Breast epithelium (tissue), 4 donors: ENCODE measurements around the gene HCN4. TPM values are rescaled to one million over a fixed set of nuclear protein-coding genes. Genes with fewer than 3 reads are reported as not detected.
A peak's percentile ranks its signal among the peaks of the same experiment; 100 is the strongest.

Experiments
- DNase-seq, 2 donors: peaks; one replicate each; pipeline ENCODE4 v3.0.0-alpha.2; 2019; ENCODE audit warnings: low spot score in 2 of 2
- H3K27ac ChIP-seq, 2 donors: fragments of 200-600 bp; sonication (generic) in 1 of 2; one replicate each; pipeline ENCODE4 v1.5.1; 2016 to 2019; ENCODE audit warnings: mild to moderate bottlenecking in 1 of 2
- H3K27me3 ChIP-seq, 2 donors: fragments of 200-600 bp; sonication (generic) in 1 of 2; one replicate each; pipeline versions ENCODE4 v1.5.1 to v1.6.0; 2017 to 2019; ENCODE audit warnings: control low read depth in 1 of 2, mild to moderate bottlenecking in 1 of 2
- H3K36me3 ChIP-seq: fragments of 200-600 bp; one replicate; pipeline ENCODE4 v1.5.1; 2019
- H3K4me1 ChIP-seq, 2 donors: fragments of 200-600 bp; sonication (generic); one replicate each; pipeline ENCODE4 v1.5.1; 2016 to 2019; ENCODE audit warnings: control low read depth in 1 of 2
- H3K4me3 ChIP-seq, 3 donors: fragments of 200-600 bp; sonication (generic); 1 replicate in 2 of 3; 2 replicates in 1 of 3; pipeline ENCODE4 v1.5.1; 2016 to 2019; ENCODE audit warnings: mild to moderate bottlenecking in 3 of 3, moderate library complexity in 2 of 3
- H3K9me3 ChIP-seq, 2 donors: fragments of 200-600 bp; sonication (generic) in 1 of 2; one replicate each; pipeline ENCODE4 v1.5.1; 2016 to 2019; ENCODE audit warnings: control low read depth in 1 of 2
- CTCF ChIP-seq, 3 donors: fragments of 450-650 bp; IDR thresholded peaks; one replicate each; pipeline ENCODE4 v1.5.1; 2016 to 2017; ENCODE audit warnings: antibody characterized with exemption in 3 of 3, mild to moderate bottlenecking in 3 of 3, moderate library complexity in 3 of 3
- POLR2A ChIP-seq: fragments of 450-650 bp; IDR thresholded peaks from one replicate; pipeline ENCODE4 v1.6.1; 2016; ENCODE audit warnings: antibody characterized with exemption, mild to moderate bottlenecking, moderate library complexity
- POLR2AphosphoS5 ChIP-seq, 3 donors: sonication (generic); formaldehyde crosslinking; IDR thresholded peaks; one replicate each; pipeline ENCODE4 v1.6.1; 2017; ENCODE audit warnings: antibody characterized with exemption in 3 of 3
- intact Hi-C: fragments of 100-400 bp; cut with DNase I; formaldehyde crosslinking; loops from one replicate; pipeline ENCODE4 v1.15.1; 2023; ENCODE audit warnings: low total_unique reads
- total RNA-seq, 3 donors: library from RNA; depleted of rRNA; stranded (reverse); fragments of >200 nt; gene quantifications; one replicate each; pipeline ENCODE4 v1.1.0, GENCODE V29; 2016

Gene HCN4
- total RNA-seq, 3 donors from 2014 or later = not detected

- no peak overlapping the region for H3K27ac ChIP-seq
- H3K4me1 ChIP-seq = no peaks in the 10 kb centered on the region
- intact Hi-C loops = no loop called here
- no peaks in the 10 kb centered on the region for H3K36me3 ChIP-seq
- no peaks in the 10 kb centered on the region for H3K27me3 ChIP-seq
- DNase-seq = no peak
- TF ChIP-seq CTCF (IDR thresholded peaks at IDR 0.05) (no peak), POLR2A (no peak), POLR2AphosphoS5 (IDR thresholded peaks at IDR 0.05) (no peak)
- H3K4me3 ChIP-seq = no peak overlapping the region
- H3K9me3 ChIP-seq = no peaks in the 10 kb centered on the region
Measured at GRCh38 chr15:73344056-73344455, 24.7 kb downstream of the HCN4 start.

- Histone ChIP-seq H3K27me3 (no peaks in the 10 kb centered on the region), H3K9me3 (no peaks in the 10 kb centered on the region), H3K4me1 (no peaks in the 10 kb centered on the region), H3K27ac (no peak overlapping the region), H3K4me3 (no peak overlapping the region), H3K36me3 (no peaks in the 10 kb centered on the region)
- TF ChIP-seq POLR2AphosphoS5 (IDR thresholded peaks at IDR 0.05) = no peak
- TF ChIP-seq CTCF (IDR thresholded peaks at IDR 0.05) = no peak
- TF ChIP-seq POLR2A = no peak
- peak in 1 of 2 donors; percentile 28 for DNase-seq
- intact Hi-C loops = no loop called here
Measured at GRCh38 chr15:73341886-73342600, 26.7 kb downstream of the HCN4 start.

DNA sequence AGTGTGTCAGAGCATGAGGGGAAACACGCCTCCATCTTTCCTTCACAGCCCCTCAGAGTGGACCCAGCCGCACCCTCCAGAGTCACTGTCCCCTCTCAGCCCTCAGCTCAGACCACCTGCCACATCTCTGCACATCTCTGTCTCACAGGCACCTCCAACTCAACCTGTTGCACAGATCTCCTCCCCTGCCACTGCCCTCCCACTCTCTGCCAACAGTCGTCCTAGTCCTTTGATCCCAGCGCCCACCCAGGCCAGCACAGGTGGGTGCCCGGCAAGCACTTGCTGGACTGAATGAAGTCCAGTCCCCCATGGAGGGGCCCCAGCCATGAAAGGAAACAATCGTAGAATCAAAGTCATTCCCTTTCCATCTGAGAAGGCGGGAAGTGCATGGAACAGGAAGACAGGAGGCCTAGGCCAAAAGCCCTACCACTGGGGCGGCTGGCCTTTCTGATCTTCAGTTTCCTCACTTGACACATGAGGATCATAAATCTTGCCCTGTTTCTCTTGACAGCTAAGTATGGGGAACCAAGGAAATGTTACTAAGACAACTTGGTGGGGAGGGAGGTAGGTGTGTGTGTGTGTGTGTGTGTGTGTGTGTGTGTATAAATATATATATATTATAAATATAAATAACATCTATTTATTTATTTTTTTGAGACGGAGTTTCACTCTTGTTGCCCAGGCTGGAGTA, 28.1 kb downstream of the HCN4 start:
- Histone ChIP-seq H3K27ac (no peak overlapping the region), H3K4me1 (no peaks in the 10 kb centered on the region), H3K27me3 (no peaks in the 10 kb centered on the region), H3K9me3 (no peaks in the 10 kb centered on the region), H3K36me3 (no peaks in the 10 kb centered on the region), H3K4me3 (no peak overlapping the region)
- intact Hi-C loops = no loop called here
- DNase-seq = no peak
- TF ChIP-seq CTCF (IDR thresholded peaks at IDR 0.05) = no peak

DNA sequence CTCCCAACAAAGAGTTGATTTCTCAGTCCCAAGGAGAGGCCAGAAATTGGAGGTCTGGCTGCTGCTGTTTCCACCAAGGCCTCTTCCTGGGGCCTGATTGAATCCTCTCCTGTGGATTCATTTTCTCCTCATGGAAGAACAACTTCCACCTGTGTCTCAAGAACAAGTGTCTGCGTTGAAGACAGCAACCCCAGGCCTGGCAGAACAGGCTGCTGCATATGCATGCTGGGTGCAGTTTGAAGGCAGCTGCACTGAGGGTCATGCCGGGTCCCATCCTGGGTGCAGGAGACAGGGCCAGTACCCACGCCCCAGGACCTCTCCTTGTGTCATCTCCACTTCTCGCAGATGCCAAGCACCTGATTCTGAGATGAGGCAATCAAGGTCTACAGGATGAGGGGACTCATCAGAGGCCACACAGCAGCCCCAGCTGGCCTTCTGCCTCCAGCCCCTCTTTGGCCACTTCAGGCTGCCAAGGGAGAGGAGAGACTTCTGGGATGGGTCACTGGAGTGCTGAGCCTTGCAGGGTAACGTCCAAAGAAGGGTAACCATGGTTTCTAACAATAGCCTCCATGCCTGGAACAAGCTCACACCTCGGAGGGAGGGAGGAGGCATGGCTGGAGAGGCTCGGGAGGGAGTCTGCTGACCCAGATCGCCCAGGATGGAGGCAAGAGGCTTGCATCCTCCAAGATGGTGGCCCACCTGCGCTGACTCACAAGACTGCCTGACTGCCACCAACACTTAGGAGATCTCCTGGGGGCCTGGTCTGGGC, 30.0 kb downstream of the HCN4 start:
- H3K9me3 ChIP-seq = no peaks in the 10 kb centered on the region
- TF ChIP-seq CTCF (IDR thresholded peaks at IDR 0.05) (no peak), POLR2A (no peak), POLR2AphosphoS5 (IDR thresholded peaks at IDR 0.05) (no peak)
- no peak for DNase-seq
- no peak overlapping the region for H3K4me3 ChIP-seq
- intact Hi-C loops = no loop called here
- H3K36me3 ChIP-seq = no peaks in the 10 kb centered on the region
- no peaks in the 10 kb centered on the region for H3K4me1 ChIP-seq
- no peaks in the 10 kb centered on the region for H3K27me3 ChIP-seq
- no peak overlapping the region for H3K27ac ChIP-seq

DNA sequence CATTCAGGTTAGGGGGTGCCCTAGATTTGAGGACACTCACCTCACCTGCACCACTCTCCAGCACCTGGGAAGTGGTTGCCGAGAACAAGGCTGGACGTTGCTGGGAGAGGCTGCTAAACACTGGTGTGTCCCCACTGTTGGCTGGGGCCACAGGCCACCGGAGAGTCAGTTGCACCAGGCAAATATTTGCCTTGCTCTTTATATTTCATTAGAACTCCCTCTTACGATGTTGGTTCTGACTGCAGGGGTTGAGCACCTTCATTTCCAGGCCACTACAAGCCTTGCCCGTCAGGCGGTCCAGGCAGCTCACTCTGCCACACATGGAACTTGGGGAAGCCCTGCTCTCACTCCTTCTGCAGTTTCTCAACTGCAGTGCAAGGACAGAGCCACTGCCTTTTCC, 30.7 kb downstream of the HCN4 start:
- no peak for TF ChIP-seq POLR2AphosphoS5 (IDR thresholded peaks at IDR 0.05)
- TF ChIP-seq CTCF (IDR thresholded peaks at IDR 0.05) = no peak
- no peak for TF ChIP-seq POLR2A
- Histone ChIP-seq H3K4me1 (no peaks in the 10 kb centered on the region), H3K36me3 (no peaks in the 10 kb centered on the region), H3K4me3 (no peak overlapping the region), H3K27me3 (no peaks in the 10 kb centered on the region), H3K9me3 (no peaks in the 10 kb centered on the region), H3K27ac (no peak overlapping the region)
- no peak for DNase-seq
- intact Hi-C loops = no loop called here
